SK-N-SH treated with all-trans-retinoic acid at 6 μM for 48 hours (cell line): ENCODE data around the gene NCAM2.

Experiments used
- ARNTL ChIP-seq: fragments of 450-650 bp; formaldehyde crosslinking; IDR thresholded peaks from 2 replicates; pipeline ENCODE4 v1.5.0; 2020; ENCODE audit warnings: low read depth, mild to moderate bottlenecking, moderate library complexity, borderline replicate concordance
- CREB5 ChIP-seq: fragments of 250-450 bp; sonication (Bioruptor Pico); IDR thresholded peaks from 2 replicates; pipeline ENCODE4 v1.5.1; 2020; ENCODE audit warnings: low read depth, mild to moderate bottlenecking, moderate library complexity
- CSDC2 ChIP-seq: fragments of 250-450 bp; sonication (Bioruptor Pico); IDR thresholded peaks from 2 replicates; pipeline ENCODE4 v1.5.0; 2020; ENCODE audit warnings: mild to moderate bottlenecking, moderate library complexity
- ESRRG ChIP-seq: fragments of 250-450 bp; sonication (Bioruptor Pico); IDR thresholded peaks from 2 replicates; pipeline ENCODE4 v1.6.1; 2021; ENCODE audit warnings: mild to moderate bottlenecking
- OSR1 ChIP-seq: fragments of 250-450 bp; sonication (Bioruptor Pico); IDR thresholded peaks from 2 replicates; pipeline ENCODE4 v1.8.0; 2022; ENCODE audit warnings: moderate library complexity, mild to moderate bottlenecking, inconsistent platforms
- PATZ1 ChIP-seq: fragments of 250-450 bp; sonication (Bioruptor Pico); IDR thresholded peaks from 2 replicates; pipeline ENCODE4 v1.8.0; 2020; ENCODE audit warnings: mild to moderate bottlenecking, moderate library complexity, borderline replicate concordance
- RARB ChIP-seq: fragments of 250-450 bp; sonication (Bioruptor Pico); IDR thresholded peaks from 2 replicates; pipeline ENCODE4 v1.8.0; 2021; ENCODE audit warnings: mild to moderate bottlenecking, moderate library complexity
- TCF4 ChIP-seq: fragments of 250-450 bp; sonication (Bioruptor Pico); IDR thresholded peaks from 2 replicates; pipeline ENCODE4 v1.8.0; 2021; ENCODE audit warnings: mild to moderate bottlenecking, moderate library complexity, borderline replicate concordance
- ZFP3 ChIP-seq: fragments of 250-450 bp; sonication (Bioruptor Pico); IDR thresholded peaks from 2 replicates; pipeline ENCODE4 v1.5.0; 2020; ENCODE audit warnings: mild to moderate bottlenecking, moderate library complexity
- ZNF565 ChIP-seq: fragments of 450-650 bp; formaldehyde crosslinking; conservative IDR thresholded peaks from 2 replicates; pipeline ENCODE4 v1.5.0; 2020; ENCODE audit warnings: low read depth, mild to moderate bottlenecking, moderate library complexity
- ZNF70 ChIP-seq: fragments of 450-650 bp; formaldehyde crosslinking; IDR thresholded peaks from 2 replicates; pipeline ENCODE4 v1.5.0; 2020; ENCODE audit warnings: mild to moderate bottlenecking, moderate library complexity

GRCh38 chr21:21396424-21396823, 398.2 kb downstream of the NCAM2 start:
- TF ChIP-seq ZNF70 = no peak
- TF ChIP-seq PATZ1 (CRISPR knock-in tag) = no peak
- no peak for TF ChIP-seq RARB
- no peak for TF ChIP-seq TCF4 (CRISPR knock-in tag)
- no peak for TF ChIP-seq ESRRG
- TF ChIP-seq CREB5 = no peak
- no peak for TF ChIP-seq ZFP3
- TF ChIP-seq ARNTL (CRISPR knock-in tag) = no peak
- TF ChIP-seq OSR1 (CRISPR knock-in tag) = no peak
- no peak for TF ChIP-seq CSDC2 (CRISPR knock-in tag)
- no peak for TF ChIP-seq ZNF565 (CRISPR knock-in tag)
